ENCODE measurements around the gene FRK.

DNA sequence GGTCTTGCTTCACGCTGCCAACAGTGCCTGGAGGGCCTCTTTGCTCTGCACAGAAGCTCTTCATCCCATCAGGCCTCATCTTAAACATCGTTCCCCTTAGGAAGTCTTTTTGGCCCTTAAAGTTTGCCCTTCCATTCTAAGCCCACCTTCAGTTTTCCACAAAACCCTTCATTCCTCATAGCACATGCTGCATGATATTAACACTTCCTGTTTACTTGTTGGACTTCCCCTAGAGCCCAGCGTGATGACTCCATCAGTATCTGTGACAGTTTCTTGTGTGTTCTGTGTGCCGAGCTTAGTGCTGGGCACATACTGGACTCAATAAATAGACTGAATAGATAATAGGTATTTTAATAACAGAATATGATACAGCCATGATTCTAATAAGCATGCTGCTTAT lies 42.2 kb upstream of the FRK start:
- TF ChIP-seq, protein P1, sequence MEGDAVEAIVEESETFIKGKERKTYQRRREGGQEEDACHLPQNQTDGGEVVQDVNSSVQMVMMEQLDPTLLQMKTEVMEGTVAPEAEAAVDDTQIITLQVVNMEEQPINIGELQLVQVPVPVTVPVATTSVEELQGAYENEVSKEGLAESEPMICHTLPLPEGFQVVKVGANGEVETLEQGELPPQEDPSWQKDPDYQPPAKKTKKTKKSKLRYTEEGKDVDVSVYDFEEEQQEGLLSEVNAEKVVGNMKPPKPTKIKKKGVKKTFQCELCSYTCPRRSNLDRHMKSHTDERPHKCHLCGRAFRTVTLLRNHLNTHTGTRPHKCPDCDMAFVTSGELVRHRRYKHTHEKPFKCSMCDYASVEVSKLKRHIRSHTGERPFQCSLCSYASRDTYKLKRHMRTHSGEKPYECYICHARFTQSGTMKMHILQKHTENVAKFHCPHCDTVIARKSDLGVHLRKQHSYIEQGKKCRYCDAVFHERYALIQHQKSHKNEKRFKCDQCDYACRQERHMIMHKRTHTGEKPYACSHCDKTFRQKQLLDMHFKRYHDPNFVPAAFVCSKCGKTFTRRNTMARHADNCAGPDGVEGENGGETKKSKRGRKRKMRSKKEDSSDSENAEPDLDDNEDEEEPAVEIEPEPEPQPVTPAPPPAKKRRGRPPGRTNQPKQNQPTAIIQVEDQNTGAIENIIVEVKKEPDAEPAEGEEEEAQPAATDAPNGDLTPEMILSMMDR (optimal IDR thresholded peaks at IDR 0.05 in 1 of 3, IDR thresholded peaks at IDR 0.05 in 1 of 3, conservative IDR thresholded peaks at IDR 0.05 in 1 of 3; ENCODE audit: extremely low read depth in 1 of 3, insufficient read depth in 2 of 3, low read length in 3 of 3), result no peak
- no peak for TF ChIP-seq EZH2 (IDR thresholded peaks at IDR 0.05; ENCODE audit: low read length)

All from keratinocyte (primary cell).